Activated CD8-positive, alpha-beta memory T cell treated with anti-CD3 and anti-CD28 coated beads for 1 hour (primary cell): Measurements from ENCODE around the gene PTX3.

Experiments
- DNase-seq, 2 donors: peaks; one replicate each; pipeline ENCODE4 v3.0.0-alpha.2; 2020; ENCODE audit warnings: low read depth in 1 of 2; ENCODE audit errors: extremely low read depth in 1 of 2

PTX3 gene

GRCh38 chr3:157471064-157471463 lies 34.4 kb downstream of the PTX3 start:
- DNase-seq = no peak

- DNase-seq = no peak
Measured at GRCh38 chr3:157472648-157473047, 36.0 kb downstream of the PTX3 start.

GRCh38 chr3:157475921-157476414 lies 39.3 kb downstream of the PTX3 start:
- DNase-seq = no peak

- no peak for DNase-seq
Measured at GRCh38 chr3:157477441-157477840, 40.8 kb downstream of the PTX3 start.

- no peak for DNase-seq
Measured at GRCh38 chr3:157479464-157480243, 43.0 kb downstream of the PTX3 start.

GRCh38 chr3:157487339-157487738 lies 50.7 kb downstream of the PTX3 start:
- no peak for DNase-seq

- DNase-seq = no peak
Measured at GRCh38 chr3:157488144-157488543, 51.5 kb downstream of the PTX3 start.

GRCh38 chr3:157491136-157491535 lies 54.5 kb downstream of the PTX3 start:
- no peak for DNase-seq
